B cell (primary cell): ENCODE measurements around the gene LYPD5. TPM values are rescaled to one million over a fixed set of nuclear protein-coding genes. Genes with fewer than 3 reads are reported as not detected.

ENCODE experiments used
- ATAC-seq: fragments of 200-7000 bp; cut with Tn5 transposase; one replicate; pipeline ENCODE4 v1.10.0; 2021; ENCODE audit warnings: low read depth, mild to moderate bottlenecking, moderate number of reproducible peaks, moderate library complexity
- CTCF ChIA-PET: fragments of 350-600 bp; sonication (Branson Sonifier 250); formaldehyde crosslinking; loops from one replicate; lab custom pipeline; 2021; ENCODE audit warnings: antibody characterized with exemption, inconsistent platforms; lab: Charles Lee
- POLR2A ChIA-PET: fragments of 350-600 bp; sonication (Branson Sonifier 250); formaldehyde crosslinking; loops from one replicate; lab custom pipeline; 2021; ENCODE audit warnings: antibody characterized with exemption; lab: Charles Lee
- DNase-seq: peaks from one replicate; pipeline ENCODE4 v3.0.0; 2013
- H2AFZ ChIP-seq: 2 replicates; pipeline ENCODE4 v1.6.1; 2012; ENCODE audit warnings: mild to moderate bottlenecking, low read depth, low read length; ENCODE audit not compliant: insufficient read depth, poor library complexity, severe bottlenecking
- H3K27ac ChIP-seq, 2 donors: 1 replicate in 1 of 2; 2 replicates in 1 of 2; pipeline ENCODE4 v1.5.1; 2012 to 2013; ENCODE audit warnings: low read length in 2 of 2, mild to moderate bottlenecking in 2 of 2, moderate library complexity in 1 of 2
- H3K27me3 ChIP-seq, 4 experiments: fragments of 200-600 bp in 1 of 4; sonication (generic) in 1 of 4; replicated peaks in 1 of 4; 1 replicate in 2 of 4; 2 replicates in 2 of 4; pipeline versions ENCODE4 v1.6.1 to v1.7.0; 2013 to 2016; ENCODE audit warnings: low read length in 3 of 4, mild to moderate bottlenecking in 2 of 4, mixed read lengths in 1 of 4, moderate library complexity in 1 of 4; ENCODE audit not compliant: insufficient read depth in 4 of 4, control insufficient read depth in 3 of 4; ENCODE audit errors: control extremely low read depth in 1 of 4
- H3K36me3 ChIP-seq, 2 experiments: replicated peaks in 1 of 2; 1 replicate in 1 of 2; 2 replicates in 1 of 2; pipeline versions ENCODE4 v1.6.1 to v1.7.1; 2013; ENCODE audit warnings: low read length in 1 of 2; ENCODE audit not compliant: insufficient read depth in 2 of 2, control insufficient read depth in 1 of 2; ENCODE audit errors: control extremely low read depth in 1 of 2, extremely low read depth in 1 of 2
- H3K4me1 ChIP-seq, 2 donors: fragments of 200-600 bp in 1 of 2; sonication (generic) in 1 of 2; 1 replicate in 1 of 2; 2 replicates in 1 of 2; pipeline versions ENCODE4 v1.5.1 to v1.6.1; 2013 to 2017; ENCODE audit warnings: low read length in 2 of 2; ENCODE audit not compliant: control insufficient read depth in 2 of 2, insufficient read depth in 2 of 2
- H3K4me2 ChIP-seq: replicated peaks from 2 replicates; pipeline ENCODE3; 2012; ENCODE audit warnings: mild to moderate bottlenecking, low read depth, low read length; ENCODE audit not compliant: poor library complexity, severe bottlenecking
- H3K4me3 ChIP-seq, 5 experiments: fragments of 200-600 bp in 1 of 5; sonication (generic) in 1 of 5; 1 replicate in 3 of 5; 2 replicates in 2 of 5; pipeline versions ENCODE4 v1.5.1 to v1.7.0; 2011 to 2016; ENCODE audit warnings: low read length in 4 of 5, mild to moderate bottlenecking in 4 of 5, low read depth in 2 of 5, control low read depth in 1 of 5, moderate library complexity in 1 of 5; ENCODE audit not compliant: insufficient read depth in 1 of 5; ENCODE audit errors: control extremely low read depth in 1 of 5, extremely low read depth in 1 of 5
- H3K79me2 ChIP-seq: fragments of 200-600 bp; sonication (generic); one replicate; pipeline ENCODE4 v1.6.0; 2016; ENCODE audit warnings: low read length; ENCODE audit not compliant: control insufficient read depth, insufficient read depth
- H3K9ac ChIP-seq: fragments of 200-600 bp; sonication (generic); 2 replicates; pipeline ENCODE4 v1.6.1; 2017; ENCODE audit warnings: mild to moderate bottlenecking, low read length, moderate library complexity
- H3K9me3 ChIP-seq, 3 donors: one replicate each; pipeline versions ENCODE4 v1.6.1 to v1.7.1; 2013; ENCODE audit warnings: low read length in 2 of 3; ENCODE audit not compliant: control insufficient read depth in 2 of 3, insufficient read depth in 1 of 3; ENCODE audit errors: control extremely low read depth in 1 of 3
- H4K20me1 ChIP-seq: 2 replicates; pipeline ENCODE4 v1.6.0; 2012; ENCODE audit warnings: mild to moderate bottlenecking, low read length; ENCODE audit not compliant: insufficient read depth, control insufficient read depth, poor library complexity, severe bottlenecking
- H3K27ac Mint-ChIP-seq: one replicate; pipeline ENCODE4 v1.8.0; 2021; ENCODE audit warnings: mixed read lengths
- H3K27me3 Mint-ChIP-seq: one replicate; pipeline ENCODE4 v1.8.0; 2021; ENCODE audit warnings: mixed read lengths
- H3K4me1 Mint-ChIP-seq: one replicate; pipeline ENCODE4 v1.8.0; 2021; ENCODE audit warnings: mixed read lengths
- H3K4me3 Mint-ChIP-seq: one replicate; pipeline ENCODE4 v1.8.0; 2021; ENCODE audit warnings: mixed read lengths
- H3K9me3 Mint-ChIP-seq: one replicate; pipeline ENCODE4 v1.8.0; 2022; ENCODE audit warnings: mixed read lengths; ENCODE audit not compliant: insufficient read depth
- CTCF ChIP-seq: fragments of 200-600 bp; IDR thresholded peaks from one replicate; pipeline ENCODE4 v1.8.0; 2022; ENCODE audit warnings: antibody characterized with exemption, mild to moderate bottlenecking
- EZH2 ChIP-seq: IDR thresholded peaks from 2 replicates; pipeline ENCODE4 v1.6.1; 2012; ENCODE audit warnings: borderline replicate concordance, low read depth, mild to moderate bottlenecking, moderate library complexity, low read length; ENCODE audit not compliant: insufficient read depth, poor library complexity, severe bottlenecking
- WGBS: methylation state at CpG from one replicate; pipeline ENCODE4 v1.1.5; 2013; ENCODE audit warnings: missing lambda C conversion rate; ENCODE audit not compliant: insufficient coverage; 5-methylcytosine and 5-hydroxymethylcytosine counted together
- intact Hi-C: fragments of 100-400 bp; cut with micrococcal nuclease; formaldehyde crosslinking; loops from one replicate; pipeline ENCODE4 v1.10.0; 2022
- polyA plus RNA-seq: library from polyadenylated mRNA; depleted of rRNA; stranded (reverse); fragments of >200 nt; gene quantifications from 2 replicates; pipeline ENCODE4 v1.2.3, GENCODE V29; 2012
- total RNA-seq, 2 donors: library from RNA; stranded (reverse); fragments of 120-200 nt in 1 of 2; gene quantifications; 1 replicate in 1 of 2; 2 replicates in 1 of 2; pipeline versions ENCODE4 v1.2.3 to v1.2.4, GENCODE V29; 2013 to 2022

LYPD5 gene
- total and polyA plus RNA-seq, 2 donors (not counting 1 experiment from before 2014, with no cell fraction given), result 0.46 TPM; not detected in 1

DNA sequence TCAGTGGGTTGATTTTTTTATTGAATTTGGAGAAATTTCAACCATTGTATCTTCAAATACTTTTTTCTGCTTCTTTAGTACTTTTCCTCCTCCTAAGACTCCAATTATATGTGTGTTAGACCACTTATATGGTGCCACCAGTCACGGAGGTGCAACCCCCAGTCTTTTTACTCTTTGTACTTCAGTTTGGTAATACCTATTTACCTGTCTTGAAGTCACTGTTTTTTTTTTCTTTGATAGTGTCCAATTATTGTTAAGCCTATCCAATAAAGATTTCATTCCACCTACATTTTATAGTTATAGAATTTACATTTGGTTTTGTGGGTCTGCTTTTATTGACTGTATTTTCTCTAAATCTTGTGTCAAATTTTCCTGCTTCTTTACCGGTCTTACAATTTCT is 39.8 kb upstream of the LYPD5 start:
- Mint-ChIP-seq H3K4me3 (no peak overlapping the region), H3K27me3 (no peaks in the 10 kb centered on the region), H3K4me1 (no peaks in the 10 kb centered on the region), H3K9me3 (peaks cover 29% of the 10 kb centered on the region), H3K27ac (no peak overlapping the region)
- CTCF ChIA-PET, result no interaction called here
- POLR2A ChIA-PET, result no interaction called here
- no peak overlapping the region for H2AFZ ChIP-seq
- H3K4me2 ChIP-seq, result no peak overlapping the region
- ATAC-seq (no peak), DNase-seq (no peak)
- intact Hi-C loops, result no loop called here
- TF ChIP-seq CTCF (no peak), EZH2 (no peak)
- H3K4me3 ChIP-seq, result peak overlapping the region in 1 of 5 experiments; percentile 9
- peaks cover 20 to 41% of the 10 kb centered on the region in 2 experiments for H3K36me3 ChIP-seq
- WGBS, result no CpG with 5 or more reads among the region's 2 CpGs
- H3K9me3 ChIP-seq, result peaks cover 23 to 78% (median 30%) of the 10 kb centered on the region in 3 donors
- no peaks in the 10 kb centered on the region for H3K79me2 ChIP-seq
- H3K27me3 ChIP-seq, result no peaks in the 10 kb centered on the region
- H3K4me1 ChIP-seq, result no peaks in the 10 kb centered on the region
- H3K27ac ChIP-seq, result no peak overlapping the region
- peak overlapping the region; percentile 26 for H3K9ac ChIP-seq
- H4K20me1 ChIP-seq, result no peaks in the 10 kb centered on the region

DNA sequence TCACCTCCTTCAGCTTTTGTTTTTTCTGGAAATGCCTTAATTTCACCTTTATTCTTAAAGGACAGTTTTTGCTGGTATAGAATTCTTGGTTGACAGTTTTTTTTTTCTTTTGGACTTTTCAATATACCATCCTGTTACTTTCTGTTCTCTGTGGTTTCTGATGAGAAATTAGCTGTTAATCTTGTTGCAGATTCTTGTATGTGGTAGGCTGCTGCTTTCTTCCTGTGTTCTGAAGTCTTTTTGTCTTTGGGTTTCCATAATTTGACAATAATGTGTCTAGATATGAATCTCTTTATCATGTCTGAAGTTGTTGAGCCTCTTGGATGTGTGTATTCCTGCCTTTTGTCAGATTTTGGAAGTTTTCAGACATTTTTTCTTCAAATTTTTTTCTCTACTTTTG is 36.9 kb upstream of the LYPD5 start:
- CTCF ChIA-PET, result interaction anchor here (0.7 kb wide), 1 partner anchor 9 kb away, joined by 3 read pairs; no protein-coding TSS in a partner anchor
- Histone ChIP-seq H2AFZ (no peak overlapping the region), H3K27ac (no peak overlapping the region), H3K4me1 (no peaks in the 10 kb centered on the region), H3K4me2 (no peak overlapping the region), H3K36me3 (peaks cover 21 to 61% of the 10 kb centered on the region in 2 experiments), H3K4me3 (no peak overlapping the region), H3K79me2 (no peaks in the 10 kb centered on the region), H3K9me3 (peaks cover 20 to 73% (median 34%) of the 10 kb centered on the region in 3 donors), H3K9ac (no peak overlapping the region), H3K27me3 (no peaks in the 10 kb centered on the region), H4K20me1 (no peaks in the 10 kb centered on the region)
- POLR2A ChIA-PET, result no interaction called here
- no peaks in the 10 kb centered on the region for H3K27me3 Mint-ChIP-seq
- DNase-seq (no peak), ATAC-seq (no peak)
- no peak overlapping the region for H3K4me3 Mint-ChIP-seq
- intact Hi-C loops, result no loop called here
- TF ChIP-seq EZH2 (no peak), CTCF (no peak)
- H3K4me1 Mint-ChIP-seq, result no peaks in the 10 kb centered on the region
- H3K27ac Mint-ChIP-seq, result no peak overlapping the region
- peaks cover 33% of the 10 kb centered on the region for H3K9me3 Mint-ChIP-seq
